Activated T-cell treated with anti-CD3 and anti-CD28 coated beads for 1 hour (primary cell): Measurements from ENCODE around the gene CARNS1.

ENCODE experiments used
- DNase-seq: peaks from one replicate; pipeline ENCODE4 v3.0.0-alpha.2; 2020; ENCODE audit warnings: low read depth

CARNS1 gene, protein sequence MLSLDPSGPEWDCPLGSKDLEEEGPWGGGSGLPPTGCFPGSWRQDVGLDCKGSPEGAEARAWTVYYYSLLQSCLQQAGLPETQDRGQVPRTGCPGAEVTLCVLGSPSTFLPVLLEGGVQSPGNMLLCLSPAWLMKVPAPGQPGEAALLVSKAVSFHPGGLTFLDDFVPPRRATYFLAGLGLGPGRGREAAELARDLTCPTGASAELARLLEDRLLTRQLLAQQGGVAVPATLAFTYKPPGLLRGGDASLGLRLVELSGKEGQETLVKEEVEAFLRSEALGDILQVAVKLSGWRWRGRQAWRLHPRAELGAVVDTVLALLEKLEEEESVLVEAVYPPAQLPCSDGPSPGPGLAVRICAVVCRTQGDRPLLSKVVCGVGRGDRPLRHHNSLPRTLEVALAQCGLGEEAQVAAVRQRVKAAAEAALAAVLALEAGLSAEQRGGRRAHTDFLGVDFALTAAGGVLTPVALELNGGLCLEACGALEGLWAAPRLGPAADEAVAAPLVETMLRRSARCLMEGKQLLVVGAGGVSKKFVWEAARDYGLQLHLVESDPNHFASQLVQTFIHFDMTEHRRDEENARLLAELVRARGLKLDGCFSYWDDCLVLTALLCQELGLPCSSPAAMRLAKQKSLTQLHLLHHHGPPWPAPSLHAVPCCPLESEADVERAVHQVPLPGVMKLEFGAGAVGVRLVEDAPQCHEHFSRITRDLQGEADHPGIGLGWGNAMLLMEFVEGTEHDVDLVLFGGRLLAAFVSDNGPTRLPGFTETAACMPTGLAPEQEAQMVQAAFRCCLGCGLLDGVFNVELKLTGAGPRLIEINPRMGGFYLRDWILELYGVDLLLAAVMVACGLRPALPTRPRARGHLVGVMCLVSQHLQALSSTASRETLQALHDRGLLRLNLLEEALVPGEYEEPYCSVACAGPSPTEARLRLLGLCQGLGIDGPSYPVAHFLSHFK

DNA sequence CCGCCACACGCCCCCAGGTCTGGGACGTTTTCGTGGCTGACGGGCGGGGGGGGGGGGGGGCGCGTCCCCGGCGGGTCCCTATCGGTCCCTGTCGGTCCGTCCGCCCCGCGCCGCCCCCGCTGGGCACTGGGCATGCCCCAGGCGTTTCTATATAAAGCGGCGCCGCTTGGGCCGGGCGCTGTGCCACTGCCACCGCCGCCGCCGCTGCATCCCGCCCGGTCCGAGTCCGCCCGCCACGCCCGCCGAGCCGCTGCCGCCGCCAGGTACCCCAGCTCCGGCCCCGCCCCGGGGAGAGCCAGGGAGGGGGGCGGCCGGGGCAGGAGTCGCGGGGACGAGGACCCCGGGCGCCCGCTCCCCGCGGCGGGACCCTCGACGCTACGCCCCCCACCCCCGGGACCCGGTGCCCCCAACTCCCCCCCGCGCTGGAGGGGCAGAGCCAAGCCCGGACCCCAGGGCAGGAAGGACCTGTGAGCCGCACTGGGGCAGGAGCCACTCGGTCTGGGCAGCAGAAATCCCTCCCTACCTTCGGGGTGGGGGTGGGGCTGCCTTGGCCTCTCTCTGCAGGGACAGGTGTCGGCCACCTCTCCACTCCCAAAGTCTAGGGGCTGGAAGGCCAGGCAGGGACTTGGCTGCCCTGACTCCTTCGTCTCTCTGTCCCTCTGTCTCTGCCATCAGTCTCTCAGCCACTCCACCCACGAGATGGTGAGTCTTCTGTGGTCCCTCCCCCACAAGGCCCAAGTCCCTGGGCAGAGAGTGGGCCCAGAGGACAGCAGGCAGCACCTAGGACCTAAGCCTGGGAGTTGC, at the start of gene CARNS1:
Gene CARNS1 (plus strand): TSS at position 178 of the 804 bp plus-strand sequence. CDS start 522 bp downstream, at position 700.
- no peak for DNase-seq

DNA sequence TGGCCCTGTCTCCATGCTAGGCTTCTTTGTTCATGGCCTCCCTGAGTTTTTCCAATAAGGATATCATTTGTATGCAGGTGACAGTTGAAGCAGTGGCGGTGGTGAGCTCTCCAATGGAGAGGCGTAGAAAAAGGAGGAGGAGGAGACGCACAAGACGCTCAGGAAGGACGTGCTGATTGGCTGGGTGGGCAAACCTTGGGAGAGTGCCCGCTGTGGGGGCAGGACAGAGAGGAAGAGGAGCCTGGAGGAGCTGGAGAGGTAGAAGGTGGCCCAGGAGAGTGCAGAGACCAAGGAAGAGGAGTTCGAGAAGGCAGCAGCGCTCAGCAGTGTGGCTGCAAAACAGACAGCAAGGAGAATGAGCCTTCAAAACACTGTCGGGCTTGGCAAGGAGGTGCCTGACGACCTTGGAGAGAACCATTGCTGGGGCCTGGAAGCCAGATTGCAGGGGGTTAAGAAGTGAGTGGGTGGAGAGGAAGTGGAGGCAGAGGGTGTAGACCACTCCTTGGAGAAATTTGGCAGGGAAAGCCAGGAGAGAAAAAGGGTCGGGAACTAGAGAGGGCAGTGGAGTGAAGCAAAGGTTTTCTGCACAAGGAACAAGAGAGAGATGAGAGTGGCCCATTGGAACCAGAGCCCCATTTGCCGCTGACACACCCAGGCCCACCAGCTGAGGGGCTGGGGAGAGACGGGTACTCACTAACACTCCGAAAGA, 49.6 kb upstream of the CARNS1 start:
- DNase-seq: no peak

DNA sequence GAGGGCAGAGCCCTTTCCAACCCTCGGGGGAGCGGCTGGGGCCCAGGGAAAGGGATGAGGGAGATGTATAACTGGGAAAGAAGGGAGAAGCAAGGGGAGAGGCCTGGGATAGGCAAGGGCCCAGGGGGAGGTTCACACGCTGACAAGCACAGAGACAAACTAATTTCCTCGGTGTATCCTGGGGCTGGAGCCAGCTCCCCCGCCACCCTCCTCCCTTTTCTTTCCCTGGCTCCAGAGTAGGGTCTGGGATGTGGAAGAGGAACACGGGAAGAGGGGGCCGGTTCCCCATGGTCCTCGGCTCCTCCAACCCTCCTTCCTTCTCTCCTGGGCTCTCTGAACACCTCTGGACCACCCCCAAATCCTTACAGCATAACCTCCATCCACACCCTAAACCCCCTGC, 48.9 kb upstream of the CARNS1 start:
- DNase-seq: no peak

DNA sequence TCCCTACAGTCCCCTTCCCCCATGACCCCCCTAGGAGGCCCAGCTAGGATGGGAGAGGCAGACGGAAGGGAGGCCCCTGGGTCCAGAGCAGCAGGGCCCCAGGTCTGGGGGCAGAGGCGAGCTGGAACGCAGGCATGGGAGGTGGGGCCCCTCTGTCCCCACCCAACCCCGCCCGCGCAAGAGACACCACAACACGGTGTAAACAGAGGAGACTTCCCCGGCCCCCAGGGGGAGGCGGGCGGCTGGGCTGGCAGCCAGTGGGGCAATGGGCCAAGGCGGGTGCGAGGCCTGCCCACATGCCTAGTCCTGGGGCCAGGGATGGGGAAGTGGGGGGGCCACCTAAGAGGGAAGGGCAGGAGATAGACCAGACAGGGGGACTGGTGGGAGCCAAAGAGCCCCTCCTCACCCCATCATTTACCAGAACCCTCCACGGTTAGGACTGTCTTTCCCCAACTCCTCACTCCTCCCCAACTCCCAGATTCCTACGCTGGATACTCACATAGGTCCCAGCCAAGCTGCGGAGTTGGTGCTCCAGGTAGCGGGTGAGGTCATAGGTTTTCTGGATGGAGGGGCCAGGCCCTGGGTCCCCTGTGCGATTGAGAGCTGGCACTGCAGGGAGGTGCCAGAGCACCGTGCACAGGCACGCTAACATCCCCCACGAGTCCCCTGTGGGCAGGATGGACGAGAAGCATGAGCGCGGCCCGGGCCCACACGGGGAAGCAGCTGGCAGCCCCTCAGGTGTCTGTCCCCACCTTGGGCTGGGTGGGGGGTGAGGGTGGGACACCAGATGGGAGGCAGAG, 48.3 kb upstream of the CARNS1 start:
- DNase-seq: no peak

DNA sequence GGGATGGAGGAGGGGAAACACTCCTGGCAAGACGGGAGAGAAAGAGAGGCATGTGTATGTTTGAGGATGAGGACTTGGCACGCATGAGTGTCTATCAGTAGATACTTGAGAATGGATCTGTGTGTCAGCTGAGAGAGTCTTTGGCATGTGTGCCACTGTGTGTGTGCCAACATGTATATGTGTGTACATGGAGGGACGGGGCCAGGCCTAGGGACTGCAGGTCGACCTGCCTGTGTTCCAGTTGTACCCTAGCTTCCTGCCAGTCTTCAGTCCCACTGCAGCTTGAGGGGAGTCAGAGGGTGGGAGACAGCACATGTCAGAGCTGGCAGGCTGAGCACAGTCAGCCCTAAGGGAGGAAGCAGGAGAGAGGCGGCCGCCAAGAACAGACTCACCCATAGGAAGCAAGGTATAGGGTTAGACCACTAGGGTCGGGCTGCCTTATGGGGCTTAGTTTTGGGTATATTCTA, 47.7 kb upstream of the CARNS1 start:
- DNase-seq: no peak

DNA sequence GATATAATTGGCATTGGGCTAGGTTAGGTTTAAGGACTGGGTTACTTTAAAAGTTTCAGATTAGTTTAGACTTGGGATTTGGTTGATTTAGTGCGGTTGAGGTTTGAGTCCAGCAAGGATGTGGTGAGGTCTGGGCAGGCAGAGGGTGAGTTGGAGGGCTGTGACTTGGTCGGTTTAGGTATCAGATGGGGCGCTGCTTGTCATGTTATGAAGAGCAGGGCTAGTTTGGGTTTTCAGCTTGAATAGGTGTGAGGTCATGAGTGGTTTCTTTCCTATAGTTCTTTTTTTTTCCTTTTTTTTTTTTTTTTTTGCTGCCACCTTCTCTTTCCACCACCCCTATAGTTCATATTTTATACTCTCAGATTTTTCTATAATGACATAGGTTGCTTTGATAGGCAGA, 46.9 kb upstream of the CARNS1 start:
- DNase-seq: no peak

DNA sequence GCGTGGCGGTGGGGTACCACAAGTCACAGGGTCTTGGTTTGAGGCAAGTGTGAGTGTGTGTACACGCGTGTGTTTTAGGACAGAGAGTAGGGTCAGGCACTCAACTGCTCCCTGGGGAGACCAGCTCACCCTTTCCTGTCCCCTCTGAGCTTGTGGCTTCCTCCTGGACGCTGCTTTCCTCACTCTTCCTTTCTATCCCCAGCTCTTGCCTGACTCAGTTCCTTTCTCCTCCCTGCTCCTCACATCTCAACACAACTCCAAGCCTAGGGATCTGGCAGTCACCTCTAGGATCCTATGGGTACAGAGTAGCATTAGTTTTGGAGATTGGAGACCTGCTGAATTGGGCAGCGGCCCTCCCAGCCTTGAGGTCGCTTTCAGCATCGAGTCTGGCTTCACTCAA, 46.2 kb upstream of the CARNS1 start:
- no peak for DNase-seq

DNA sequence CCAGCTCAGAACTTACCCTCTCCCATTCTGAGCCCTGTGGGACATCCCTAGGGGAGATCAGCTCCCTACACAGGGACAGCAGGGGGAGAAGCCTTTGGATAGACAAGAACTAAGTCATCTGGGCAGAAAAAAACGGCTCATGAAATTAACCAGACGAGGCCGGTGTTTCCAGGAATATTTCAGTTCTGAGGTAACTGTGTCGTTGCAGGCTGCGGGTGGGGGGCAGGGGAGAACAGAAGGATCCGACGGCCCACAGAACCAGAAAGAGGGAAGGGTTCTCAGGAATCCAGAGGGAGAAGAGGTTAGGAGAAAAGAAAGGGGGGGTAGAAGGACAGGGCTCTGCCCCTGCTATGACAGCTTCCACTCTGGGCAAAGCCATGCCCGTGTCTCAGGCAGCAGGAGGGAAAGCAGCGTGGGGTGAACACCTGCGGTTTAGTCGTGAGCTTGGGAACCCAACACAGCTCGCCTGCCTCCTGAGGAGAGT, 45.6 kb upstream of the CARNS1 start:
- DNase-seq: no peak

DNA sequence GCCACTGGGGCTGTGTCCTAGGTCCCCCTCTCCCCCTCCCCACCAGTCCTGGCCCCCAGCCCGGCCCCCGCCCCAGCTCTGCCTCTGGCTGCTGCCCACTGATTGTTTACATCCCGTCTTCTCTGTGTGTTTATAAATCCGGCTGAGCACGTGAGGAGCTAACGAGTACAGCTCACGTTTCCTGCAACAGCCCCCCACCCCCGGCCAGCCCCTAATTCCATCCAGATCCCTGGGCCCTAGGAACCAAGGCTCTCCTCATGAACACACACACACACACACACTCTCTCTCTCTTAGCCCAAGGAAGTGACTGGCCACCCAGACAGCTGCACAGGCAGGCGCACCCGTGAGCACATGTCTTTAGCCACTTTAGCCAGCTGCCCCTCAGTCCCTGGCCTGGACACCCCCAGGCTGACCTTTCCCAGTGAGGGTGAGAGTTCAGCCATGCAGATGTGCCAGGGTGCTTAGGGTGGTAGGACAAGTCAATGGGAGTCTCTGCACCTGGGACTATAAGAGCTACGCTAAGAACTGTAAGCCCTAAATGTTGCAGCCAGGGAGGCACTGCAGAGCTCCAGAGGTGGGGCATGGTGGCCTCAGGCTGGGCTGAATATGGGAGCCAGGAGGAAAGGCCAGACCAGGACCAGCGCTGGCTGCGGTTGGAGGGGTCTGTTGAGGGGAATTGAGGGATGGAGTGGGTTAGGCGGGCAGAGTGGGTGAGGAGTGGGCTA, 45.0 kb upstream of the CARNS1 start:
- no peak for DNase-seq

DNA sequence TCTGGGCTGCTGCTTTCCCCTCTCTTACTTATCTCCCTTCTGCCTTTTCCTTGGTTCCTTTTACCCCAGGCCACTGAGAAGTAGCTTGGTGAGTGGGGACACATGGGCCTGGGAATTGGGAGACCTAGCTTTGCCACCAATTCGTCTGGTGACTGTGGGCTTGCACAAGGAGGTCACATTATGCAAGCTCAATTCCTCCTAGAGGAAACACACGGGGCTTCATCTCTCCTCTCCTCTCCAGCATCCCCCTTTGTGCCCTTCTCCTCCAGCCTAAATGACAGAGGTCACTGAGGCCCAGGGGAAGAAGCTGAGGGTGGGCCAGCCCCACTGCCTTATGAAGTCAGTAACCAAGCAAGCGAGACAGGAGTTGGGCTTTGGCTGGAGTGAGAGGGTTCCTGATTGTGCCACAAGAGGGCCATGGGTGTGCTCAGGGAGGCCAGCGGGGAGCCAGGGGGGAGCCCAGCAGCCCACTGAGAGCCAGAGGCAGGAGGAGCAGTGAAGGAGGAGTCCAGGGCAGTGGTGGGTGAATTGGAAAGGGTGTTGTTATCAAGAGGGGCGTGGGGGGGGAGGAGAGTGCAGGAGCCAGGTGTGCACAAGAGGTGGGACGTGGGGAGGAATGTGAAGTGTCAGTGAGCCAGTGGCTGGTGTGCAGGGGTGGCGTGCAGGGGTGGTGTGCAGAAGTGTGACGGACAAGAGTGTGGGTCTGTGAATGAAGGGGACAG, 44.1 kb upstream of the CARNS1 start:
- DNase-seq: no peak

DNA sequence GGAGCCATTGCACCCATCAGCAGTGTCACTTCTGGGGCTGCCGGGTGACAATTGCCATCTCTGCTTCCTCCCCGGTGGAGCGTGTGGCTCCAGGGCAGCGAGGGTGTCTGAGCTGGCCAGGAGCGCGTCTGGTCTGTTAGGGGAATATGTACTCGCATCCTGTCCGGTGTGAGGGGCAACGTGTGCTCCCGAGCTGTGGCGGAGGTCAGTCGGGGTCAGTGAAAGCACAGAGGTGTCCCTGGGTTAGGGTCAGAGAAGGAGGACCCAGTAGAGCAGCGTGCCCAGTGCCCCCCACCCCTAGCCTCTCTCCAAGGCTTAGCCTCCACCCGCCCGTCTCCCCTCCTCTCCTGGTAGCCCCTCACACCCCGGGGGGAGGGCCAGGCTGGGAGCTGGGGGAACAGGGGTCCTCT, 43.6 kb upstream of the CARNS1 start:
- no peak for DNase-seq

DNA sequence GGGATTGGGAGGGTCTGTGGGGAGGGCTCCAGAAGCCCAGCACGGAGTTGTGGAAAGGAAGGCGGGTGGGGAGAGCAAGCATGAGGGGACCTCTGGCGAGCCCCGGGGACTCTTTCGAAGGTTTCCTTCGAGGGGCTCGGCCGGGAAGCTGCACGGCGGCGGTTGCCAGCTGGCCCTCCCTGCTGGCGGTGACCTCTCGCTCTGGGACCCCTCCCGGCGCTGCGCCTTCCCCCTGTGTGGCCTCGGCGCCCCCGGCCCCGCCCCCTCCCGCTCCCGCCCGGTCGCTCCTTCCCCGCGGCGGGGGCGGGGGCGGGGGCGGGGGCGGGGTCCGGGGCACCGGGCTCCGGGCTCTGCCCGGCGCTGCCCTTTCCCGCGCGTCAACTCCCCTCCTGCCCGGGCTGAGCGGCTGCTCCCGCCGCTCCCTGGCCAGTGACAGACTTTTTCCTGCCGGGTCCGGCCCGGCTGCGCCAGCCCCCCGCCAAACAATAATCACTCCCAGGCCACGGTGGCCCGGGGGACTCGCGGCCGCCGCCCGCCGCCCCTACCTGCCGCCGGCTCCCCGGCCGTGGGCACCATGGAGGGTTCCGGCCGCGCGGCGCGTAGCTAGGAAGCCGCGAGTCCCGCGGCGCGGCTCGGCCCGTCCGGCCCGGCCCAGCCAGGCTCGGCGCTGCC, 43.0 kb upstream of the CARNS1 start:
- no peak for DNase-seq

DNA sequence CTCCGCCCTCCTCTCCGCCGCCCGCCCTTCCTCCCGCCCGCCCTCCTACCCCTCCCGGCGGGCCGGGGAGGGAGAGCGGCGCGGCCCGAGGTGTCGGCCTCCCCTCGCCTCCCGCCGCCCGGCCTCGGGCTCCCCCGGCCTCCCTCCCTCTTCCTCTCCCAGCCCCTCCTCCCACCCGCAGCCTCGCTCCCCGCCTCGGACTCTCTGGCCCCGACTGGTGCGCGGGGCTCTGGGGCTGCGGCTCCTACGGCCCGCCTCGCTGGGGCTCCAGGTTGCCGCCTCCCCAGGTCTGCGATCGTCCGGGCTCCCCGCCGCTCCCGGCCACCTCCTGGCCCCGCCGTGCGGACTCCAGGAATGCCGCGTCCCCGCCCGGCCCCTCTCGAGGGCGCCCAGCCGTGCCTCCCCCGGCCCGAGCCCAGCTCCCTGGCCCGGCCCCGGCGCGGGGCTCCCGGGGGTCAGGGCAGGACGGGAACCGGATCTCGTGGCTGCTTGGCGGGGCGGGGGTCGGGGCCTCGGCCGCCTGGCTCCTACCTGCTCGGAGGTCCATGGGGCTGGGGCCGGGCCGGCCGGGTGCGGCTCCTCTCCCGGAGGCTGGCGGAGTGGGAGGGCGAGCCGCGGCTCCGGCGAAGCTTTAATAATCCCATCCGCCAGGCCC, 42.4 kb upstream of the CARNS1 start, which contains the start of gene CLCF1:
Gene CLCF1 (minus strand): TSS at position 606 of the 655 bp plus-strand sequence. CDS start 59 bp downstream, at position 547.
- DNase-seq: no peak

DNA sequence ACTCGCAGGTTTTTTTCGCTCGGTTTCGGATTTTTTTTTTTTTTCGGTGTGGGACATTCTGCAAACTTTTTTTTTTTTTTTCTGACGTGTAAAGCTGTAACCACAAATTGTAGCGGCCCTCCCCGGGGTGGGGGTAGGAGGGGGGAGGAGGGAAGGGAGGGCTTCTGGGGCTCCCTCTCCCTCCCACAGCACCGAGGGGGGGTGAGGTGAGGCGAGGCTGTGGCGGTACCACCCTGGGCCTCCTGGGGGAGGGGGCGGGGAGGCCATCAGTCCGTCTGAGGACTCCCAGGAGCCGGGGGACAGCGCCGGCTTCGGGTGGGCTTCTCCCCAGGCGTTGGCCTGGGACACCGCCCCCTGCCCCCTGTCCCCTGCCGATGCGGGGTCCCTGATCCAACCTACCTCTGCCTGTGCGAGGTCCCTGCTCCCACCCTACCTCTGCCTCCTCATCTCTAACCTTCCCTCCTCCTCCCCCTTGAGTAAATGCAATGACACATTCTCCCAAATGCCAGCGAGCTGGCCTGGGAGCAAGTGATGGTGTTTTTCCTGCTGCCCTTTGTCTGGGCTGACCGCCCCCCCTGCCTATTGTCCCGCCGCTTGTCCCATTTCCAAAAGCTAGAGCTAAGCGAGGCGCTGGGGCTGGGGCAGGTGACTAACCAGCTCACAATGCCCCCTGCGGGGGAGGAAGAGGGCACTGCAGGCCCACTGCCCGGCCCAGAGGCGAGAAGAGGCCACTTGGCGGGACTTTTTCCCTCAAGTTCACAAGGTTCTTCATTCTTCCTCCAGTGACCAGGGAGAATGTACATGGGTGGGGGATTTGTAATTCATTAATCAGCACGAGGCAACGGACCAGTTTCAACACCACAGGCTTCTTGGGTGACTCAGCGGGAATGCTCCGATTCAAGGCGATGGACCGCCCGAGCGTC, 41.6 kb upstream of the CARNS1 start:
- DNase-seq: peak; percentile 61

DNA sequence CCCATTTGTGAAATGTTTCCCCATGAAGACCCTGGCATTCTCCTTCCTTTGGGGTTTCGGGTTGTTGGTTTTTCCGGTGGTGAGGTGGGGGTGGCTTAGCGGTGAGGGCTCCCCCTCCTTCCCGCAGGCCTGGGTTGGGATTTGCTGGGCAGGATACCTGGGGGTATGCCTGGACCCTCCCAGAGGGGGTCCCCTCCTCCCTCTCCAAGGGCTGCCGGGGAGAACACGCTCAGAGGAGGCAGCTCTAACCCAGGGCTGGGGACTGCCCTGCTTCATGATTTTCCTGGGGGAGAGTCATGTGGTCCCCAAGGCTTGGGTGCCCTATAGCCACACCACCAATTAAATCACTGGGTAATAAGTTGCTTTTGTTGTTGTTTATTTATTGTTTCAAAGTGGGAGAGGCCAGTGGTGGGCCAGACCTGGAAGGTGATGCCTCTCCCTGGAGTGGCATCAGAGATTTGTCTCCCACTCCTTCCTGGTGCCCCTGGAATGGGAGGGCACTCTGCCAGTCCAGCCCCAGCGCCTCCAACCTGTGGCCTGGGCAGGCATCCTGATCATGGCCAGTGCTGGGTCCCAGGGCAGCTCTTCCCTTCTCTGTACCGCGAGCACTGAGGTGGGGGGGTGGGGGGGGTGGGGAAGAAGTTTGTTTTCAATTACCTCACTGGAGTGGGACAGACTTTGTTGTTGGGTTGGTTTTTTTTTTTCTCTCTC, 40.8 kb upstream of the CARNS1 start:
- DNase-seq: no peak
